ENCODE results near the gene ATE1.
"Not testable (repeated sequence)": the region's sequence is repeated elsewhere in the genome, so short reads cannot be mapped to it uniquely, and the experiment has no call there.

The ATE1 gene

GRCh38 chr10:121927841-121928527, at the start of gene ATE1:
Gene ATE1, minus strand, starts transcription at chr10:121928031. Its CDS starts 82 bp downstream, at chr10:121927949.
- FAIRE-seq: no peak

DNA sequence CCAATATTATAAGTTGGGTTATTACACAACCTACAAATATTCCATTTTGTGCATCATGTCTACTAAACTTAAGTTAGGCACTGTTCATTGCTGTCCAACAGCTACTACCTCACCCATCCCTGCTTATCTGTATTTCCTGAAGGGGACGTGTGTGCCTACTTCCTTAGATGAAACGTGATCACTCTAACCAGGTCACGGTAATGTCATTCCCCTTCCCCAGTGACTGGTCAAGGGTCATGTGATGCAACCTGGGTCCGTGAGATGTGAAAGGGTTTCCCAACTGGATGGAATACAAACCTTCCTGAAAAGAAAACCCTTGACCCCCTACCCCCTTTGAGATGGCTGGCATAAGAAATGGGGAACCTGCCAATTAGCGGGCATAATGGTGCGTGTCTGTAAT, 48.8 kb upstream of the ATE1 start:
- FAIRE-seq: no peak

- no peak for FAIRE-seq
Observed at GRCh38 chr10:121975295-121976086, 47.7 kb upstream of the ATE1 start.

DNA sequence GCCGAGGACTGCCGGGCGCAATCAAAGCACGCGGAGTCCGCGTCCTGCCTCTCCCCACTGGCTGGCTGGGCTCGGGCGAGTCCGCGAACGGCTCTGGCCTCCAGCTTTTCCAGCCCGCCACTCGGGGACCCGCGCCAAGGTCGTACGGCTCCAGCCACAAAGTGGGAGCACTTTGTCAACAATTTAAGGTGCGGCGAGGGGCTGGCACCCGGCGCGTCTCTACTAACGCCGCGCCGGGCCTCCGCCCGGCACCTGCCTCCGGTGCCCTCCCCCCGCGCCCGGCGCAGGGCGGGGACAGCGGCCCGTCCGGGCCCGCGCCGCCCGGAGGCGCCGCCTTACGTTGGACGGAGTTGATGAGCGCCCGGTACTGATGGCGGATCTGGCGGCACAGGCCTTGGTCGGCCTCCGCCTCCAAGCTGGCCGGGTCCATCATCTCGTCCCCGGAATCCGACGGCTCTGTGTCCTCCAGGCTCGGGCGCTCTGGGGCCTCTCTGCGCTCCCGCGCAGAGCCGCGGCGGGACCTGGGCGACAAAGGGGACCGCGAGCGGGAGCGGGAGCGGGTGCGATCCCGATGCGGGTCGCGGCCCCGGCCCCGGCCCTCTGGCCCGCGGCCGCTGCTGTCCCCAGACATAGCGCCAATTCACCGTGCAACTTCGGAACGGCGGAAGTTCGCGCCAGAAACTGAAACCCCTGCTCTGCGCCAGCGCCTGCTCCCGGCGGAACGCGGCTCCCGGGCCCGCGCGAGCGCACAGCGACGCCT, 46.9 kb upstream of the ATE1 start, which contains the start of gene NSMCE4A:
TSS of gene NSMCE4A (minus strand) at position 683 of the 760 bp plus-strand sequence. CDS start at position 631, 52 bp downstream.
- FAIRE-seq: no peak

GRCh38 chr10:121974019-121974534, 46.2 kb upstream of the ATE1 start:
- no peak for FAIRE-seq

DNA sequence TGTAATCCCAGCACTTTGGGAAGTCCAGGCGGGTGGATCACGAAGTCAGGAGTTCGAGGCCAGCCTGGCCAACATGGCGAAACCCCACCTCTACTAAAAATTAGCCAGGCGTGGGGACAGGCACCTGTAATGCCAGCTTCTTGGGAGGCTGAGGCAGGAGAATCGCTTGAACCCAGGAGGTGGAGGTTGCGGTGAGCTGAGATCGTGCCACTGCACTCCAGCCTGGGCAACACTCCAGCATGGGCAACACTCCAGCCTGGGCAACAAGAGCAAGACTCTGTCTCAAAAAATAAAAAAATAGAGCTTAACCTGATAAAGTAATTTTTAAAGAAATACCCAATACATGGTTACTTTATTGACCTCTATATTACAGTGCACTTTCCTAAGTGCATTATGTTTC, 41.3 kb upstream of the ATE1 start:
- not testable (repeated sequence) for FAIRE-seq

GRCh38 chr10:121965996-121966395, 38.2 kb upstream of the ATE1 start:
- FAIRE-seq: no peak

DNA sequence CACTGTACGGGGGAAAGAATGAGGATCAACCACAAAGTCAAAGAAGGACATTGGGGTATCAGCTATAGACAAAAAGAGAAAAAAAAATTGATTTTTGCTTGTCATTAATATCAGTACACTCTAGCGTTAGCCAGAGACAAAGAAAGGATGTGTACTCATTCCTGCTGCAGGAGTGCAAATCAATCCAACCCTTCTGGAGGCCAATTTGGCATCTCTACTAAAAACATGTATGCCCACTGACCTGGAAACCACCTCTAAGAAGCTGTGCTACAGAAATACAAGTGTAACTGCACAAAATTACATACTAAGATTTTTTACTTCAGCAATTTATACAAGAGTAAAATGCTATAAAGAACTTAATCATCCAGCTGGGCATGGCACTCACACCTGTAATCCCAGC, 33.6 kb upstream of the ATE1 start:
- no peak for FAIRE-seq

- no peak for FAIRE-seq
Observed at GRCh38 chr10:121959671-121960070, 31.8 kb upstream of the ATE1 start.

GRCh38 chr10:121956111-121957061, 28.6 kb upstream of the ATE1 start:
- no peak for FAIRE-seq

GRCh38 chr10:121952226-121952625, 24.4 kb upstream of the ATE1 start:
- FAIRE-seq: no peak

DNA sequence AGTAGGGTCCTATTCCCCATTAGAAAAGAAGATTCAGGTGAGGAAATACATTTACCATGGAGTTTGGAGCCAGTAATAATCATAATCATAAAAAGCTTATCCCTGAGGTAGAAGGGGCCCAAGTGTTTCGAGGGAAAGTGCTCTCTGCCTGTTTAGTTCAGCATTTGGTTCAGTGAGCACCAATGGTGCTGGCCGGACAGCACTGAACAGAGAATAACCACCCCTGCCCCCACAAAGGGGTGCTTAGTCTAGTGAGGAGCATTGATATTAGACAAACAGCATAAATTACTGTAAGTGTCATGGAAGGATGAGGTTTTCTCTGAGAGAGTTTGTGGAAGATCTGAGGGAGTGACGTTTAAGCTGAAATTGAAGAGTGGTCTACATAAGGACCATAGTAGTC, 21.6 kb upstream of the ATE1 start:
- no peak for FAIRE-seq

GRCh38 chr10:121949049-121949448, 21.2 kb upstream of the ATE1 start:
- no peak for FAIRE-seq

- no peak for FAIRE-seq
Observed at GRCh38 chr10:121947343-121948330, 19.8 kb upstream of the ATE1 start.

DNA sequence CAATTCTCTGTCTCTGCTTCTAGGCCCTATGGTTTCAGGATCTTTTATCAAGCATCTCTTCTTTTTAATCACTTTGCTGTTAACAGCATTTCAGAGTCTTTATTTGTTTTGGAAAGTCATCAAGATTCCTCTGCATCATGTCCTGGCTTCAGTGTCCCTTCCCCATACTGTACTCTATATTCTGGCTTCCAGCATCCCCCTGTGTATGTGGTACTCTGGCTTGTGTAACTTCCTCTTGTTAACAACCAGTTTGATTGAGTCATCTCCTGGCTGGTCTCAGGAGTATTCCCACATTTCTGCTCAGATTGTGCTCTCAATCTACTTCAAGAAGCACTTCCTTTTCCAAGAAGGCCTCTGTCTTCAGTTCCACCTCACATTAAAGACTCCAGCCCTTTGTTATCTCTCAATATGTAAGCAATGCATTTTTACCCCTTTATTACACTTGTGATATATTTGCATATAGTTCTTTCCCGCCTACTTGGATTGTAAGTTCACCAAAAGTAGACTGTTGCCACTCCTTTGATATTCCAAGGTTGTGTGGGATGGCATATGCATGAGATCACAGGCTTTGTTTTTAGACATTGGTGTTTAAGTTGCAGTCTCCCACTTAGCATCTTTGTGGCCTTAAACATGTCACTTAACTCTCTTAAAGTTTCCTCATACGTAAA, 15.1 kb upstream of the ATE1 start:
- no peak for FAIRE-seq

- no peak for FAIRE-seq
Observed at GRCh38 chr10:121941532-121941931, 13.7 kb upstream of the ATE1 start.

- FAIRE-seq: no peak
Observed at GRCh38 chr10:121936295-121936694, 8.5 kb upstream of the ATE1 start.

DNA sequence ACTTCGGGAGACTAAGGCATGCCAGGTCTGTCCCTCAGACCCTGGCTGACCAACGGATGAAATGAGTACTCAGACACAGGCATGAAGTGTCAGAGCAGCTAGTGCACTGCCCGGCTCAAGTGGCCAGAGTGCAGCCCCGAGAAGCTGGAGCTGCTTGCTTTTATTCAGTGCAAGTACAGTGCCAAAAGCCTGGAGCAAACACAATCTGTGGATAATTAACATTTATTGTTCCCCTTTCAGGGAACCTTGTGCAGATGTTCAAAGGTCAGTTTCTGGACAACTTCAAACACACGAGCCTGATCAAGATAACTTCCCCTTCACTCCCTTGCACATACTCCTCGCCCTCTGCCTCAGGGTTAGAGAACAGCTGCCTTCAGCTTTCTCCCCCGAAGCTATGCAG, 7.9 kb upstream of the ATE1 start:
- no peak for FAIRE-seq

GRCh38 chr10:121930268-121931085, 2.6 kb upstream of the ATE1 start:
- not testable (repeated sequence) for FAIRE-seq
